WTC11 (cell line): ENCODE measurements around the gene EDIL3. TPM values are rescaled to one million over a fixed set of nuclear protein-coding genes. Genes with fewer than 3 reads are reported as not detected.

ENCODE experiments used
- ATAC-seq: fragments of 200-7000 bp; cut with Tn5 transposase; 2 replicates; pipeline ENCODE4 v1.10.0; 2021; ENCODE audit warnings: mild to moderate bottlenecking, moderate library complexity
- CTCF ChIA-PET: fragments of 300-600 bp; sonication (Branson Sonifier 250); formaldehyde crosslinking; loops from one replicate; lab custom pipeline; 2021; ENCODE audit warnings: antibody characterized with exemption; lab: Charles Lee
- POLR2A ChIA-PET: fragments of 350-600 bp; sonication (Branson Sonifier 250); formaldehyde crosslinking; loops from one replicate; lab custom pipeline; 2021; ENCODE audit warnings: antibody characterized with exemption; lab: Charles Lee
- DNase-seq: peaks from one replicate; pipeline ENCODE4 v3.0.0; 2021; ENCODE audit warnings: low spot score
- H3K27ac Mint-ChIP-seq: 2 replicates; pipeline ENCODE4 v1.8.0; 2021; ENCODE audit warnings: mixed read lengths
- H3K27me3 Mint-ChIP-seq: 2 replicates; pipeline ENCODE4 v1.8.0; 2021; ENCODE audit warnings: low read depth, mild to moderate bottlenecking, moderate library complexity, mixed read lengths
- H3K36me3 Mint-ChIP-seq: 2 replicates; pipeline ENCODE4 v1.8.0; 2021; ENCODE audit warnings: mixed read lengths
- H3K4me1 Mint-ChIP-seq: 2 replicates; pipeline ENCODE4 v1.8.0; 2022; ENCODE audit warnings: mixed read lengths
- H3K4me3 Mint-ChIP-seq: 2 replicates; pipeline ENCODE4 v1.8.0; 2021; ENCODE audit warnings: mild to moderate bottlenecking, moderate library complexity, mixed read lengths
- H3K9me3 Mint-ChIP-seq: 2 replicates; pipeline ENCODE4 v1.8.0; 2021; ENCODE audit warnings: mixed read lengths
- ATF6 ChIP-seq: sonication (generic); formaldehyde crosslinking; IDR thresholded peaks from 2 replicates; pipeline ENCODE4 v1.8.1; 2023; ENCODE audit warnings: mild to moderate bottlenecking, missing genetic modification reagents
- E2F1 ChIP-seq: sonication (generic); formaldehyde crosslinking; IDR thresholded peaks from 2 replicates; pipeline ENCODE4 v1.8.0; 2022; ENCODE audit warnings: mild to moderate bottlenecking, missing genetic modification reagents
- FOXK1 ChIP-seq: sonication (generic); formaldehyde crosslinking; IDR thresholded peaks from 2 replicates; pipeline ENCODE4 v1.8.0; 2022; ENCODE audit warnings: mild to moderate bottlenecking, moderate library complexity, missing genetic modification reagents
- MLX ChIP-seq: sonication (generic); formaldehyde crosslinking; IDR thresholded peaks from 2 replicates; pipeline ENCODE4 v1.8.1; 2023; ENCODE audit warnings: mild to moderate bottlenecking, missing genetic modification reagents, moderate library complexity
- NFE2L1 ChIP-seq: sonication (generic); formaldehyde crosslinking; IDR thresholded peaks from 2 replicates; pipeline ENCODE4 v1.8.1; 2023; ENCODE audit warnings: missing genetic modification reagents
- USF1 ChIP-seq: sonication (generic); formaldehyde crosslinking; IDR thresholded peaks from 2 replicates; pipeline ENCODE4 v1.8.0; 2022; ENCODE audit warnings: mild to moderate bottlenecking, missing genetic modification reagents
- ZNF232 ChIP-seq: sonication (generic); formaldehyde crosslinking; IDR thresholded peaks from 2 replicates; pipeline ENCODE4 v1.8.0; 2022; ENCODE audit warnings: mild to moderate bottlenecking, missing genetic modification reagents
- ZNF317 ChIP-seq: sonication (generic); formaldehyde crosslinking; IDR thresholded peaks from 2 replicates; pipeline ENCODE4 v1.8.1; 2023; ENCODE audit warnings: low read depth, mild to moderate bottlenecking, moderate library complexity, missing genetic modification reagents, borderline replicate concordance
- ZNF423 ChIP-seq: fragments of 250-450 bp; sonication (Bioruptor Pico); IDR thresholded peaks from 2 replicates; pipeline ENCODE4 v2.1.2; 2022; ENCODE audit warnings: mild to moderate bottlenecking, moderate library complexity
- total RNA-seq: library from RNA; stranded (reverse); gene quantifications from 3 replicates; pipeline ENCODE4 v1.2.3, GENCODE V29; 2021
- TF ChIP-seq, protein P1 (sequence below): sonication (generic); formaldehyde crosslinking; IDR thresholded peaks from 2 replicates; pipeline ENCODE4 v1.8.1; 2023; ENCODE audit warnings: mild to moderate bottlenecking, missing genetic modification reagents, borderline replicate concordance
- TF ChIP-seq, protein P2 (sequence below): sonication (generic); formaldehyde crosslinking; IDR thresholded peaks from 2 replicates; pipeline ENCODE4 v1.8.0; 2022; ENCODE audit warnings: mild to moderate bottlenecking, missing genetic modification reagents

Gene EDIL3
- total RNA-seq, 1 experiment from 2014 or later = 48.3 TPM

DNA sequence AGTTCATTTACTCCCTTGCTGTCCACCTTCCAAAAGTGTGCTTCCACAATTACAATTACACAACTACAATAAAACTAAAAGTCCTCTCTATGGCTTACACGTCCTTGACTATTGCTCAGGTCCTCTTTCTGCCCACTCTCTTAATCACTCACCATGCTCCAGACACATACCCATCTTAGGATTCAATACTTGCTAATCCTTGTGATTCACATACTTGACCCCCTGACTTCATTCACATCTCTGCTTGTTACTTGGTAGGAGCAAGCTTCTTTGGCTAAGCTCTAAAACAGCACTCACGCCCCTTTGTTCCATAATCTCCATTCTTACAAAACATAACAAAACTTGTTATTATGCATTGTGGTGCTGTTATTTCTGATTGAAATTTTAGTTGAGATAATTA, 215.8 kb downstream of the EDIL3 start (continued):
- TF ChIP-seq, protein P1, sequence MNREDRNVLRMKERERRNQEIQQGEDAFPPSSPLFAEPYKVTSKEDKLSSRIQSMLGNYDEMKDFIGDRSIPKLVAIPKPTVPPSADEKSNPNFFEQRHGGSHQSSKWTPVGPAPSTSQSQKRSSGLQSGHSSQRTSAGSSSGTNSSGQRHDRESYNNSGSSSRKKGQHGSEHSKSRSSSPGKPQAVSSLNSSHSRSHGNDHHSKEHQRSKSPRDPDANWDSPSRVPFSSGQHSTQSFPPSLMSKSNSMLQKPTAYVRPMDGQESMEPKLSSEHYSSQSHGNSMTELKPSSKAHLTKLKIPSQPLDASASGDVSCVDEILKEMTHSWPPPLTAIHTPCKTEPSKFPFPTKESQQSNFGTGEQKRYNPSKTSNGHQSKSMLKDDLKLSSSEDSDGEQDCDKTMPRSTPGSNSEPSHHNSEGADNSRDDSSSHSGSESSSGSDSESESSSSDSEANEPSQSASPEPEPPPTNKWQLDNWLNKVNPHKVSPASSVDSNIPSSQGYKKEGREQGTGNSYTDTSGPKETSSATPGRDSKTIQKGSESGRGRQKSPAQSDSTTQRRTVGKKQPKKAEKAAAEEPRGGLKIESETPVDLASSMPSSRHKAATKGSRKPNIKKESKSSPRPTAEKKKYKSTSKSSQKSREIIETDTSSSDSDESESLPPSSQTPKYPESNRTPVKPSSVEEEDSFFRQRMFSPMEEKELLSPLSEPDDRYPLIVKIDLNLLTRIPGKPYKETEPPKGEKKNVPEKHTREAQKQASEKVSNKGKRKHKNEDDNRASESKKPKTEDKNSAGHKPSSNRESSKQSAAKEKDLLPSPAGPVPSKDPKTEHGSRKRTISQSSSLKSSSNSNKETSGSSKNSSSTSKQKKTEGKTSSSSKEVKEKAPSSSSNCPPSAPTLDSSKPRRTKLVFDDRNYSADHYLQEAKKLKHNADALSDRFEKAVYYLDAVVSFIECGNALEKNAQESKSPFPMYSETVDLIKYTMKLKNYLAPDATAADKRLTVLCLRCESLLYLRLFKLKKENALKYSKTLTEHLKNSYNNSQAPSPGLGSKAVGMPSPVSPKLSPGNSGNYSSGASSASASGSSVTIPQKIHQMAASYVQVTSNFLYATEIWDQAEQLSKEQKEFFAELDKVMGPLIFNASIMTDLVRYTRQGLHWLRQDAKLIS = no peak
- TF ChIP-seq MLX (CRISPR knock-in tag) (no peak), FOXK1 (CRISPR knock-in tag) (no peak)

- Mint-ChIP-seq H3K4me3 (no peak overlapping the region), H3K9me3 (no peaks in the 10 kb centered on the region), H3K27ac (no peak overlapping the region), H3K36me3 (no peaks in the 10 kb centered on the region), H3K4me1 (no peaks in the 10 kb centered on the region), H3K27me3 (no peaks in the 10 kb centered on the region)
- POLR2A ChIA-PET = no interaction called here
- CTCF ChIA-PET = no interaction called here
- DNase-seq = no peak
- ATAC-seq = no peak
- no peak for TF ChIP-seq FOXK1 (CRISPR knock-in tag)
- TF ChIP-seq ZNF423 = no peak
- TF ChIP-seq, protein P1 = no peak
- no peak for TF ChIP-seq USF1 (CRISPR knock-in tag)
- no peak for TF ChIP-seq ZNF232 (CRISPR knock-in tag)
- TF ChIP-seq, protein P2, sequence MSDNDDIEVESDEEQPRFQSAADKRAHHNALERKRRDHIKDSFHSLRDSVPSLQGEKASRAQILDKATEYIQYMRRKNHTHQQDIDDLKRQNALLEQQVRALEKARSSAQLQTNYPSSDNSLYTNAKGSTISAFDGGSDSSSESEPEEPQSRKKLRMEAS (CRISPR knock-in tag) = no peak
- TF ChIP-seq NFE2L1 (CRISPR knock-in tag) = no peak
- TF ChIP-seq E2F1 (CRISPR knock-in tag) = no peak
- no peak for TF ChIP-seq ATF6 (CRISPR knock-in tag)
- TF ChIP-seq ZNF317 (CRISPR knock-in tag) = no peak
These were observed 221.0 kb downstream of the EDIL3 start for GRCh38 chr5:84163671-84164070.
